ENCODE results near the gene ZBED1. TPM values are rescaled to one million over a fixed set of nuclear protein-coding genes. Genes with fewer than 3 reads are reported as not detected.

Gene ZBED1
- total and polyA plus RNA-seq, 9 of the 15 experiments (the other 6 are each of a cell fraction or from before 2014, with no cell fraction given) = 0.61 to 27.6 (median 13.9) TPM

- peak; percentile 56; the same call in 1 of the 2 replicates for TF ChIP-seq ESRRA (IDR thresholded peaks at IDR 0.05; ENCODE audit: borderline replicate concordance, low read depth)
- no peak for TF ChIP-seq SNIP1 (IDR thresholded peaks at IDR 0.05; ENCODE audit: low read depth)
- TF ChIP-seq MAX (CRISPR knock-in tag; IDR thresholded peaks at IDR 0.05) = peak; percentile 67; the same call in 1 of the 2 replicates
- TF ChIP-seq CBFB (CRISPR knock-in tag; IDR thresholded peaks at IDR 0.05) = peak; percentile 92
- 0 out of 2 replicates have a peak, but pooled peaks have one; percentile 1 for TF ChIP-seq ETV1 (tag; conservative IDR thresholded peaks at IDR 0.05; ENCODE audit: low read depth)
- TF ChIP-seq PATZ1 (CRISPR knock-in tag; IDR thresholded peaks at IDR 0.05; ENCODE audit: borderline replicate concordance) = no peak
- no peak for TF ChIP-seq HNRNPH1 (optimal IDR thresholded peaks at IDR 0.05; ENCODE audit: low read depth, low read length)
- TF ChIP-seq JUND (IDR thresholded peaks at IDR 0.05; ENCODE audit: borderline replicate concordance, low read depth, low read length) = no peak
- no peak for TF ChIP-seq JUND (tag; IDR thresholded peaks at IDR 0.05; ENCODE audit: borderline replicate concordance, low read depth, low read length)
- peak; percentile 33; the same call in 1 of the 2 replicates for TF ChIP-seq BRD4 (IDR thresholded peaks at IDR 0.05)
- TF ChIP-seq TRIM24 (IDR thresholded peaks at IDR 0.05) = 0 out of 4 replicates have a peak, but pooled peaks of 1 of the 2 experiments have one; percentile 14
- no peak for TF ChIP-seq TAF1 (IDR thresholded peaks at IDR 0.05; ENCODE audit: control insufficient read depth, extremely low read depth, insufficient read depth, low read length, severe bottlenecking)
- peak in 1 of 2 experiments; percentile 98; a peak in 2 of 4 replicates for TF ChIP-seq KDM1A (IDR thresholded peaks at IDR 0.05)
- no peak for TF ChIP-seq ZNF592 (IDR thresholded peaks at IDR 0.05)
- no peak for TF ChIP-seq ZNF512 (tag; IDR thresholded peaks at IDR 0.05)
- no peak for TF ChIP-seq VEZF1 (CRISPR knock-in tag; IDR thresholded peaks at IDR 0.05)
Observed at GRCh38 chrX:2474963-2475726, 25.6 kb downstream of the ZBED1 start (continued).
